ENCODE results near the gene ADM. TPM values are rescaled to one million over a fixed set of nuclear protein-coding genes. Genes with fewer than 3 reads are reported as not detected.
A peak's percentile ranks its signal among the peaks of the same experiment; 100 is the strongest.

The ADM gene
- total RNA-seq, 1 experiment from 2014 or later, result 87.2 TPM

- no peak for DNase-seq (ENCODE audit: low read depth, low spot score)
- no peaks in the 10 kb centered on the region for H3K79me2 ChIP-seq (ENCODE audit: insufficient read depth, low read length)
- CTCF ChIA-PET, result no interaction called here
- no peak overlapping the region for H2AFZ ChIP-seq (ENCODE audit: low read depth, low read length, poor library complexity, severe bottlenecking)
- no TSS peak for BruUV-seq (replicated peaks)
- H3K4me1 ChIP-seq (ENCODE audit: control insufficient read depth in 1 of 2, insufficient read depth in 2 of 2, low read length in 2 of 2), result no peaks in the 10 kb centered on the region
- no peak overlapping the region for H3K4me2 ChIP-seq (ENCODE audit: low read length)
- RAD21 ChIA-PET (ENCODE audit: low non-redundant PET in 1 of 2, low total read pairs in 2 of 2, uncharacterized antibody in 2 of 2, unreplicated experiment in 2 of 2), result no interaction called here
- TF ChIP-seq POLR2A (IDR thresholded peaks at IDR 0.05; ENCODE audit: borderline replicate concordance, extremely low read depth, insufficient read depth, insufficient read length) (no peak), SRF (IDR thresholded peaks at IDR 0.05; ENCODE audit: low read depth) (no peak), ELF1 (IDR thresholded peaks at IDR 0.05; ENCODE audit: borderline replicate concordance, low read depth) (no peak), EZH2phosphoT487 (IDR thresholded peaks at IDR 0.05; ENCODE audit: borderline replicate concordance) (no peak), ATF3 (IDR thresholded peaks at IDR 0.05) (no peak), CEBPB (IDR thresholded peaks at IDR 0.05; ENCODE audit: low read depth) (no peak), ZFX (IDR thresholded peaks at IDR 0.05) (no peak)
- no peaks in the 10 kb centered on the region for H3K9me3 ChIP-seq (ENCODE audit: control insufficient read depth in 1 of 2, insufficient read depth in 1 of 2, low read depth in 1 of 2, low read length in 2 of 2)
- POLR2A ChIA-PET, result no interaction called here
- no peak overlapping the region for H3K27ac ChIP-seq (ENCODE audit: low read depth, low read length)
- H3K4me3 ChIP-seq (replicated peaks in 1 of 2; ENCODE audit: low read depth in 1 of 2, low read length in 2 of 2), result no peak overlapping the region
- H3K36me3 ChIP-seq (ENCODE audit: control insufficient read depth in 1 of 2, insufficient read depth in 2 of 2, low read length in 2 of 2), result no peaks in the 10 kb centered on the region
- H3K9ac ChIP-seq (ENCODE audit: low read length), result no peak overlapping the region
- no peaks in the 10 kb centered on the region for H3K9me2 ChIP-seq (ENCODE audit: insufficient read depth)
- ATAC-seq, result no peak
- H3K27me3 ChIP-seq (ENCODE audit: insufficient read depth, low read length), result no peaks in the 10 kb centered on the region
- H4K20me1 ChIP-seq (ENCODE audit: insufficient read depth), result no peaks in the 10 kb centered on the region
- intact Hi-C loops (cut with micrococcal nuclease), result no loop called here
These were observed 33.4 kb downstream of the ADM start for GRCh38 chr11:10338287-10338686.

GRCh38 chr11:10348650-10349280 is 43.9 kb downstream of the ADM start:
- ChIA-PET RAD21 (ENCODE audit: low non-redundant PET in 1 of 2, low total read pairs in 2 of 2, uncharacterized antibody in 2 of 2, unreplicated experiment in 2 of 2) (no interaction called here), POLR2A (no interaction called here), CTCF (no interaction called here)
- H3K4me2 ChIP-seq (ENCODE audit: low read length), result peak overlapping the region; percentile 10; the same call in 1 of the 2 replicates
- H3K27ac ChIP-seq (ENCODE audit: low read depth, low read length), result no peak overlapping the region
- peaks cover 34 to 43% of the 10 kb centered on the region in 2 experiments for H3K4me1 ChIP-seq (ENCODE audit: control insufficient read depth in 1 of 2, insufficient read depth in 2 of 2, low read length in 2 of 2)
- 0 out of 2 replicates have a peak, but pooled peaks have one; percentile 26 for TF ChIP-seq SP1 (IDR thresholded peaks at IDR 0.05; ENCODE audit: low read depth)
- TF ChIP-seq POLR2AphosphoS5 (IDR thresholded peaks at IDR 0.05; ENCODE audit: low read depth, low read length), result no peak
- no peak for TF ChIP-seq ELF1 (IDR thresholded peaks at IDR 0.05; ENCODE audit: borderline replicate concordance, low read depth)
- TF ChIP-seq MAX (IDR thresholded peaks at IDR 0.05), result no peak
- H3K27me3 ChIP-seq (ENCODE audit: insufficient read depth, low read length), result no peaks in the 10 kb centered on the region
- no peak overlapping the region for H3K9ac ChIP-seq (ENCODE audit: low read length)
- no peaks in the 10 kb centered on the region for H3K79me2 ChIP-seq (ENCODE audit: insufficient read depth, low read length)
- no TSS peak for BruUV-seq (replicated peaks)
- no peak overlapping the region for H2AFZ ChIP-seq (ENCODE audit: low read depth, low read length, poor library complexity, severe bottlenecking)
- ATAC-seq (no peak), DNase-seq (ENCODE audit: low read depth, low spot score) (no peak)
- H3K36me3 ChIP-seq (ENCODE audit: control insufficient read depth in 1 of 2, insufficient read depth in 2 of 2, low read length in 2 of 2), result no peaks in the 10 kb centered on the region
- no peak overlapping the region for H3K4me3 ChIP-seq (replicated peaks in 1 of 2; ENCODE audit: low read depth in 1 of 2, low read length in 2 of 2)
- intact Hi-C loops (cut with micrococcal nuclease), result no loop called here
- no peaks in the 10 kb centered on the region for H3K9me2 ChIP-seq (ENCODE audit: insufficient read depth)
- H3K9me3 ChIP-seq (ENCODE audit: control insufficient read depth in 1 of 2, insufficient read depth in 1 of 2, low read depth in 1 of 2, low read length in 2 of 2), result no peaks in the 10 kb centered on the region
- H4K20me1 ChIP-seq (ENCODE audit: insufficient read depth), result no peaks in the 10 kb centered on the region
